HG03045 (cell line): Measurements from ENCODE around the gene ZNF446.
"Not testable (repeated sequence)": the region's sequence is repeated elsewhere in the genome, so short reads cannot be mapped to it uniquely, and the experiment has no call there.

Experiments
- ATAC-seq: cut with Tn5 transposase; IDR thresholded peaks from one replicate; pipeline ENCODE4 v1.9.1; 2021; ENCODE audit warnings: mild to moderate bottlenecking, moderate library complexity; ENCODE audit not compliant: unreplicated experiment

Gene ZNF446

GRCh38 chr19:58499021-58499927 lies 23.1 kb downstream of the ZNF446 start:
- ATAC-seq: peak; percentile 89

- ATAC-seq: no peak
Measured at GRCh38 chr19:58500242-58500641, 24.1 kb downstream of the ZNF446 start.

GRCh38 chr19:58507602-58508223 lies 31.6 kb downstream of the ZNF446 start:
- not testable (repeated sequence) for ATAC-seq

GRCh38 chr19:58509731-58510083 lies 33.6 kb downstream of the ZNF446 start:
- no peak for ATAC-seq

- ATAC-seq: no peak
Measured at GRCh38 chr19:58510084-58510862, 34.1 kb downstream of the ZNF446 start.

GRCh38 chr19:58511353-58512208 lies 35.4 kb downstream of the ZNF446 start, which contains the start of gene SLC27A5:
TSS of gene SLC27A5 (minus strand) at chr19:58511992. CDS start at chr19:58511955, 37 bp downstream.
- ATAC-seq: no peak

DNA sequence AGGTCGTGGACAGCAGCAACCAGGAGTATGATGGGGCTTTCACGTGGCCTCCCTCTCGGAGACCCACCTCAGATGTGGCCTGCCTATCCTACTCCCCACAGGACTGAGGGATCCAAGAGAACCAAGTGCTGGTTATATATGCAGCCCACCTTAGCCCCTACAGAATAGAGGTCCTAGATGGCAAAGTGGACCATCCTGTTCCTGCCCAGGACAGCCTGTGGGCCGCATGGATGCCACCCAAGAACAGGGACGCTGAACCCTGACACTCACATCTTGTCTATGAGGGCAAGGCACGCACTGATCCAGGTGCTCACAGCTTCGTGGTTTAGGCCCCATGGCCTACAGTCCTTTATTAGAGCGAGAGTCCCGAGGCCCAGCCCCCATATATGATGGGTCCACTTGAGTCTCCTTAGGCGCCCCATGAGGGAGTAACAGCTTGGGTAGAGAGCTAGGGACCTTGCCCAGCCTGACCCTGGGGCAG lies 37.1 kb downstream of the ZNF446 start:
- ATAC-seq: no peak

DNA sequence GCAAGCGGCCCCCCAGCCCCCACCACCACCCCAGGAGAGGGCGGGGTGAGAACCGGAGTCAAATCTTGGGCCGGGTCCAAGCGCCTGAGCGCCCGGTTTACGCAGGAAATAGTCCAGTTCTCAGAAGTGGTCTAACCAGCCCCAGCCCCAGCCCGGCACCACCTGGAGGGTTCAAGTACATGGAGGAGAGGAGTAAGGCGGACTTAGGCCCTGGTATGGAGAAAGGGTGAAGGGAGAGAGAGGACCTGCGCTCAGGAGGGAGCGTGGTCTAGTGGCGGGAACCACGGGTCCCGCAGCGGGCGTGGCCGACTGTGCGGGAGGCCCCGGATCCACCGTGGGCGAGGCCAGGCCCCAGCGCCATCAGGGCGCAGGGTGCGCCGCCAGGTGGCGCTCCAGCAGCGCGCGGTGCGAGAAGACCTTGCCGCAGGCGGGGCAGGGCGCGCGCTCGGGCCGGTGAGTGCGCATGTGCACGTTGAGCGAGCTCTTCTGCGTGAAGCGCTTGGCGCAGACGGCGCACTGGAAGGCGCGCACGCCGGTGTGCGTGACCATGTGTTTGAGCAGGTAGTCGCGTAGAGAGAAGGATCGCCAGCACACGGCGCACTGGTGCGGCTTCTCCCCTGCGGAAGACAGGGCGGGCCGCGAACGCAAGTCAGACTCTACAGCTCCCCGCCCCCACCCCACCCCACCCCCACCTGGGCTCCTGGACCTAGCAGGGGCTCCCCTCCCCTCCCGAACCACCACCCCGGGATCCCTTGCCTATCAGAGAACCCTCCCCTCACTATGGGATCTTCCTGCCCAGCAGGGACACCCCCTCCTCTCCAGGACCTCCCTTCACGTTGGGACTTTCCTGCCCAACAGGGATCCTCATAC lies 37.8 kb downstream of the ZNF446 start:
- ATAC-seq: peak; percentile 64

- ATAC-seq: no peak
Measured at GRCh38 chr19:58514564-58515022, 38.4 kb downstream of the ZNF446 start.

- no peak for ATAC-seq
Measured at GRCh38 chr19:58515259-58515658, 39.1 kb downstream of the ZNF446 start.

GRCh38 chr19:58516246-58516836 lies 40.2 kb downstream of the ZNF446 start:
- ATAC-seq: no peak

DNA sequence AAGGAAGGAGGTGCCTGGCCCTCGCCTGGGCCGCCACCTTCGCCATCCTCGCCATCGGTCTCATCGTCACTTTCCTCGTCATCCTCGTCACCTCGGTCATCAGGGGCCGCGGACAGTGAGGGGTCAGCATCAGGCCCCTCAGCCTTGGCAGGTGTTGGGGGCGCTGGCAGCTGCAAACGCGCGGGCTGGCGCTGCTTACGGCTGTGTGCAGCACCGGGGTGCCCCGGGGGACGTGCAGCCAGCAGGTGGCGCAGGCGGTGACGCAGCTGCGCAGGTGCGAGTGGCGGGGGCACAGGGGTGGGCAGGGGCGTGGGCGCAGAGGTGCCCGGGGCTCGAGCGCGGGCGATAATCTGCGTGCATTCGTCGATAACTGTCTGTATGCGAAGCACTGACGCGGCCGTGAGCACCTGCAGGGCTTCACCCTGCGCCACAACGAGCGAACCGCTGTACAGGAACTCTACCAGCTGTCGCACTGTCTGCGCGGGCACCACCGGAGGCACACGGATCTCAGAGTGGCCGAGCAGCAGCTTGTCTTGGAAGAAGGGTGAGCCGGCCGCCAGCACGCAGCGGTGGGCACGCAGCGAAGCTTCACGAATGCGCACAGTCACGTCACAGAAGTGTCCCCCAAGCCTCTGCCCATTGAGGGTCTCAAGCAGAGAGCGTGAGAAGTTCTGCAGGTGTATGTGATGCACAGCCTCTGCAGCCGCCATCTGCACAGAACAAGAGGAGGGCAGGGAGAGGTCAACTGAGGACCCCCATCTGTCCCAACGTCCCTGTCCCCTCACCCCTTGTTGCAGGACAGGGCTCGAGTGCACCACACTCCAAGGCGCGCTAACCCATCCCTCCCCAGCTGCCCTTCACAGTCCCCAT lies 41.0 kb downstream of the ZNF446 start:
- ATAC-seq: no peak

DNA sequence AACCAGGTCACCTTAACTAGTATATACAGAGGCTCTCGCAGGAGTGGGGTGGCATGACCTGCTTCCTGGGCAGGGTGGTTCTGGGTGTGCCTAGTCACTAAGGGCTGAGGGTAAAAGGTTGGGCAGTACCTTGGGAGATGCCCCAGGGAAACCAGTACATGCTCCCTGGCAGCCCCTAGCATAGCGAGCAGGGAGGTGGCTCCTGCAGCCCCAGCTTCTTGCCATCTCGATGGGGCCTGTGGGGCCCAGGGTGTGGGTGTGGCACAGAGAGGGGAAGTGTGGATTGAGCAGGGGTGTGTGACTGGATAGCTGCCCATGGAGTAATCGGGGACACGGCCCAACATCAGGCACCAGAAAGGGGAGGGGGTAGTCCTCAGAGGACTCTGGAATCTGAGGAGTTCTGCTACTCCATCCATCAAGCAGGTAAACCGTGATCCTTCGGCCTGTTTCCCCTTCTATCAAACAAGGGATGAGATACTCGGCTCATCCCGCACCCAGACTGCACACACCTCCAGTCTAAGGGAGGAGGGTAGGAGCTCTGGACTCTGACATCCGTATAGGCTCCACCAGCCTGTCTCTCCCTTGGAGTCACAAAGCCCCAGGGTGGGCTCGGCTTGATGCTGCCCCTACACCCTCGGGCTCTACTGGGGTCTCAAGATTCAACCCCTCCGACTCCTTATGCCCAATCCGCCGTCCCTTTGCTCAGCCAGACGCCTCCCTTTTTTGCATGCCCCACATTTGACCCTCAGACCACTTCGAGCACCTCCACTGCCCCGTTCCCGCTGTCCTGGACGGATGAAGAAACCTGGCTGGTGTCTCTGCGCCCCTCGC lies 42.3 kb downstream of the ZNF446 start:
- ATAC-seq: no peak

DNA sequence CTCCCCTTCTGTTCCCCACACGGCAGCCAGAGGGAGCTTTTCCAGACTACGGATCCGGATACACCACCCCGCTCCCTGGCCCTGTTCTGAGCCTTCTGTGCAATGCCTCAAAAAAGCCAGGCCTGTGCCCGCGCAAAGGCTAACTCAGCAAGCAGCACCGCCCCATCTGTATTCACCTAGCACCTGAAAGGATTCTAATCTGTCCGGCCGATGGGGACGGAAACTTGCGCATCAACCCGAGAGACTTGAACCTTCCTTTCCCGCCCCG lies 42.9 kb downstream of the ZNF446 start:
- no peak for ATAC-seq

DNA sequence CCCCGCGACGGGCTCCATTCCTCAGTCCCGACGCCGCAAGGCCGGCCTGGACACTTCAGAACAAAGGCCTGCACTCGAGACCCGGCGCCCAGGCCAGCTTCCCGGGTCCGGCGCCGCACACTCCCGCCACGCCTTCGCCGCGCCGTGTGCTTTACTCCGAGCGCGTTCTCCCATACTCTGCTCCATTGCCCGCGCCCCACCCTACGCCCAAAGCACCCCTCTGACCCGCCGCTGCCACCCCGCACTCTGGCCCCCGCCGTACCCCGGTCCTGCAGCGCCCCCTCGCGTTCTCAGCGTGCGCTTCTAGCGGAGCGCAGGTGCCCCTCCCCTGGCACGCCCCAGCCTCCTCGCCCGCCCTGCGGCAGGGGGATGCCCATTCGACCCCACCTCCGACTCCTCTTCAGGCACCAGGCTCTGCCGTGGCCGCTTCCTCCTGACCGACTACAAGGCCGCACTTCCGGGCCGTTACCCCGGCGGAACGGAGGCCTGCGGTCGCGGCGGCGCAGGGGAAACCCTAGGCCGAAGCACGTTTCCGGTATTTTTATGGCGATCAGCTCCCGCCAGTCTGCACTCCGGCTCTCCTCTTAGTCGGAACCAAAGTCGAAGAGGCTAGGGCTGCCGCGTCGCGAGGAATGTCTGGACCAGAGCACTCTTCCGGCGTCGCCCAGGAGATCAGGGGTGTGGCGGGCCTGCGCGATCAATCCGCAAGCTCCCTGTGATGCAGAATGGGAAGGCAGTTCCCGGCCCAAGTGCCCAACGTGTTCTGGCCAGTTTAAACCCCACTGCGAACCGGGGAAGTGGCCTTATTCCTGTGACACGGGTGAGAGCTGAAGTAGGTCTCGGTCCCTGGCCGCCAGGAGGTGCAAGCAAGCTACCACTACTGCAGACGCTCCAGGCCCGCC lies 43.5 kb downstream of the ZNF446 start, which contains the start of gene ZBTB45:
ZBTB45 (minus strand) TSS at position 456 of the 902 bp plus-strand sequence. CDS start 2,137 bp downstream, outside the sequence.
- ATAC-seq: peak; percentile 83

- ATAC-seq: no peak
Measured at GRCh38 chr19:58520257-58520599, 44.1 kb downstream of the ZNF446 start.
